GM12878 (cell line): Measurements from ENCODE around the gene LIMS2.

Experiments
- BACH1 ChIP-seq: fragments of 450-650 bp; IDR thresholded peaks from 2 replicates; pipeline ENCODE4 v1.6.1; 2017; ENCODE audit warnings: mild to moderate bottlenecking, borderline replicate concordance
- CTCF ChIP-seq, 3 experiments: IDR thresholded peaks in 2 of 3; conservative IDR thresholded peaks in 1 of 3; 2 replicates each; pipeline ENCODE4 v1.5.1; 2011; ENCODE audit warnings: low read depth in 3 of 3, low read length in 3 of 3, mild to moderate bottlenecking in 3 of 3, control low read depth in 2 of 3, moderate library complexity in 2 of 3, inconsistent platforms in 1 of 3, mixed read lengths in 1 of 3; ENCODE audit not compliant: control insufficient read depth in 2 of 3, insufficient read depth in 1 of 3; ENCODE audit errors: extremely low read depth in 1 of 3
- ETV6 ChIP-seq, 2 experiments: fragments of 450-650 bp in 1 of 2; IDR thresholded peaks in 1 of 2; conservative IDR thresholded peaks in 1 of 2; 2 replicates each; pipeline ENCODE4 v1.6.1; 2014; ENCODE audit warnings: antibody characterized with exemption in 1 of 2, borderline replicate concordance in 1 of 2, low read depth in 1 of 2, mild to moderate bottlenecking in 1 of 2, moderate library complexity in 1 of 2
- IRF4 ChIP-seq: IDR thresholded peaks from 2 replicates; pipeline ENCODE4 v1.6.1; 2011; ENCODE audit warnings: low read depth, low read length
- NFXL1 ChIP-seq: fragments of 450-650 bp; IDR thresholded peaks from 2 replicates; pipeline ENCODE4 v1.6.1; 2017; ENCODE audit warnings: antibody characterized with exemption, mild to moderate bottlenecking, borderline replicate concordance
- RAD51 ChIP-seq: fragments of 450-650 bp; IDR thresholded peaks from 2 replicates; pipeline ENCODE4 v1.6.1; 2016; ENCODE audit warnings: moderate library complexity, mild to moderate bottlenecking, inconsistent platforms
- YY1 ChIP-seq: IDR thresholded peaks from 2 replicates; pipeline ENCODE4 v1.6.1; 2011; ENCODE audit warnings: low read depth, mild to moderate bottlenecking, low read length

GRCh38 chr2:127630096-127630863, 45.0 kb downstream of the LIMS2 start:
- TF ChIP-seq CTCF (IDR thresholded peaks at IDR 0.05 in 2 of 3, conservative IDR thresholded peaks at IDR 0.05 in 1 of 3; ENCODE audit: control insufficient read depth in 2 of 3, extremely low read depth in 1 of 3, insufficient read depth in 1 of 3, low read depth in 3 of 3, low read length in 3 of 3) (no peak), ETV6 (conservative IDR thresholded peaks at IDR 0.05 in 1 of 2, IDR thresholded peaks at IDR 0.05 in 1 of 2; ENCODE audit: borderline replicate concordance in 1 of 2, low read depth in 1 of 2) (no peak), IRF4 (no peak), YY1 (no peak), BACH1 (no peak), NFXL1 (no peak), RAD51 (no peak)
